ENCODE measurements around the gene HAPLN2.
A peak's percentile ranks its signal among the peaks of the same experiment; 100 is the strongest.
"Not testable (repeated sequence)": the region's sequence is repeated elsewhere in the genome, so short reads cannot be mapped to it uniquely, and the experiment has no call there.

The HAPLN2 gene

GRCh38 chr1:156623946-156624813 is 5.0 kb downstream of the HAPLN2 start:
- DNase-seq: no peak

GRCh38 chr1:156624814-156625435 is 5.7 kb downstream of the HAPLN2 start:
- no peak for DNase-seq

GRCh38 chr1:156625436-156626078 is 6.3 kb downstream of the HAPLN2 start:
- DNase-seq: peak; percentile 63

DNA sequence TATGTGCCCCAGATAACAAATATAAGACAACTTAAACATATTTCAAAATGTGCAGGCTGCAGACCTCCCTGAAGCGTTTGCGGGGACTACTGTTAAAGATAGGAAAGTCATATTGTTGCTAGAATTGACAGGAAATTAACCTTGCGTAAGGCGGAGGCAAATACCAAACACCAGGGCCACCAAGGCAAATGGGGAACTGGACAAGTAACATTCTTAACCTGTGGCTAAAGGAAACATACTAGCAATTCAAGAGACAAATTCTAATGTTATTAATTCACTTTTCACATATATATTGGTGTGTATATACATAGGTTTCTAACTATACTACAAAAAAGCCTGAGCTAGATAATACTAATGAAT is 6.8 kb downstream of the HAPLN2 start:
- no peak for DNase-seq

GRCh38 chr1:156627313-156627880 is 8.2 kb downstream of the HAPLN2 start:
- no peak for DNase-seq

- no peak for DNase-seq
These were observed 10.7 kb downstream of the HAPLN2 start for GRCh38 chr1:156629823-156630449.

GRCh38 chr1:156631152-156631551 is 11.9 kb downstream of the HAPLN2 start:
- DNase-seq: not testable (repeated sequence)

GRCh38 chr1:156632355-156632754 is 13.1 kb downstream of the HAPLN2 start:
- no peak for DNase-seq

- no peak for DNase-seq
These were observed 19.2 kb downstream of the HAPLN2 start for GRCh38 chr1:156638189-156638985.

DNA sequence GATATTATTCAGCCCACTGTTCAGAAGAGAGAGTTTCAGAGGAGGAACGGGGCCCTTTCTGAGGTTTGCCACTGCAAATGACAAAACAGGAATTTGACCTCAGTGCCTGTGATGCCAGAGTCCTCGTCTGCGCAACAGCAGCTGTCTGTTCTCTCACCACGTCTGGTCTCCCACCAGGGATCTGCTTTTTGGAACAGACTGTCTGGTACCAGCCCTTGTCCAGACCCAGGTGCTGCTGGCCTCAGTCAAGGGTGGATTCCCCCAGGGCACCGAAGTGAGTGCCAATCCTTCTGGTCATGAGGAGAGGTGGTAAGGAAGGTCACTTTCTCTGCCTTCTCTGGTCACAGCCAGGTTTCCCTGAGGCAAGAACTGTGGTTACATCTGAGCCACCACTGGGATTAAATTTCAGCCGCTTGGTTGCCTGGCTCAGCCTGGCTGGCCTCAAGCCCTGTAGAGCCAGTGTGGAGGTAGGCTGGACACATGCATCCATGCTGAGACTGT is 20.4 kb downstream of the HAPLN2 start:
- no peak for DNase-seq

DNA sequence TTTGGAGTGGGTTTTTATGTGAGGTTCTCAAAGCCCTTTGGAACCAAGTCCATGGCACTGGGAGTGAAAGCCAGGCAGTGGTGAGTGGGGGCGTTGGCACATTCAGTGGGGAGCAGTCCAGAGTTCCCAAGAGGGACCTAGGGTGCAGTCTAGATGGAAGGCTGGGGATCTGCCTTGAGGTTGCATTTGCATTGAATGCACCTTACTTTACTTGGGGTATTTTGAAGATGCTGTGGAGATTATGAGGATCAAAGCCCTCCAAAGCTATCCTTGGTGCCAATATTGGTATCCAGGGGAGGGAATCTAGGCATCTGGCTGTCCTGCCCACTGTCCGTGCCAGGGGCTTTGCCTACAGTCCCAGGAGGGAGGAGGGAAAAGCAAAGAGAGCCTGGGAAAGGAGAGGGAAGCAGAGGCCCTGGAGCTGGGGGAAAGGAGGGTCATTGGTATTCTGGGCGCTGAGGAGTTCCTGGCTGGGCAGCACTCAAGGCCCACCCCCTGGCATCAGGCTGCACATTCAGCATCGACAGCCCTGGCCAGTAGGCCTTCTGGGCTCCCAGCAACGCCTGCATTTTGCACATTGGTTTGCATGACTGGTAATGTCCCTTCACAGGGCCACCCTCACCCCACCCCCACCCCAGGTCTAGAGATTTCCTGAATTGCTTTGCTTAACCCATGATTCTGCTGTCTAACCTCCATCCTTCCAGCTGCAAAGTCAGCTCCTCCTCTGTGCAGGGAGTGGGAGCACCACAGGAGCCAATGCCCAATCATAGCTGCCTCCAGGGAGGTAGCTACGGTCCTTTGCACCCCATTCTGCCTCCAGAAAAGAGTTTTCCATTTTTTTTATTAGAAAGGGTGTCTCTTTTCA is 21.9 kb downstream of the HAPLN2 start:
- no peak for DNase-seq

- no peak for DNase-seq
These were observed 22.6 kb downstream of the HAPLN2 start, which contains the start of gene BCAN for GRCh38 chr1:156641761-156642264. TSS of gene BCAN (plus strand) at chr1:156642117. CDS start at chr1:156646055, 3,938 bp downstream.

- DNase-seq: no peak
These were observed 23.2 kb downstream of the HAPLN2 start for GRCh38 chr1:156642265-156643048.

- DNase-seq: no peak
These were observed 24.0 kb downstream of the HAPLN2 start for GRCh38 chr1:156643049-156643777.

DNA sequence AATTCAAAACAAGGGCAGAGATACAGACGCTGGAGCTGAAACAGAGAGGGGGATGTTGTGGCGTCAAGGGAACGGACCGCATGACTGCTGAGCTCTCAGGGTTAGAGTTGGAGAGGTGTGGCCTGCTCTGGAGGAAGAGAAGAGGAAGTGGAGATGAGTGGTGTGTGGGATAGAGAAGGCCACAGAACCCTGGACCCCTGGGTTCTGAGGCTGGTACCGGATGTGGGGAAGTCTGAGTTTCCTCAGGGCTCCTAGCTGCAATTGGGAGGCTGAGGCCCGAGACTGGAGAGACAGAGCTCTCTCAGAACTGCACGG is 24.5 kb downstream of the HAPLN2 start:
- no peak for DNase-seq

DNA sequence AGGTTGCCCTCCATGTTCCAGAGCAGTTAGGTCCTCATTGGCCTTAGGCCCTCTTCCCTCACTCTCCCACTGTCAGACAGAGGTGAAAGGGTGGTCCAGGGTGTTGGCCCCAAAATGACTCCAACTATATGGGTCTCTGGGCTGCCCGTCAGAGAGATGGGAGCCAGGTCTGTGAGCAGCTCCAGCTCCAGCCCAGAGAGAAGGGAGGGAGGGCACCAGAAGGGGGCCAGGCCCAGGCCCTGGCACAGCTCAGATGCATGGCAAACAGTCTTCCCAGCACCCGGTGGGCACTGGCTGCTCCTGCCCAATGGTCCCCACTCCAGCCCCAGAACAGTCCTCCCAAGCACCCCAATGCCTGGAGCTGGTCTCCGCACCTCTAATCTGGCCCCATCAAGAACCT is 24.9 kb downstream of the HAPLN2 start:
- no peak for DNase-seq

- DNase-seq: no peak
These were observed 25.4 kb downstream of the HAPLN2 start for GRCh38 chr1:156644640-156645039.

GRCh38 chr1:156645056-156645455 is 25.8 kb downstream of the HAPLN2 start:
- DNase-seq: no peak

GRCh38 chr1:156645666-156646065 is 26.5 kb downstream of the HAPLN2 start:
- no peak for DNase-seq
